ENCODE data around the gene EGFL7.
"Not testable (repeated sequence)": the region's sequence is repeated elsewhere in the genome, so short reads cannot be mapped to it uniquely, and the experiment has no call there.

DNA sequence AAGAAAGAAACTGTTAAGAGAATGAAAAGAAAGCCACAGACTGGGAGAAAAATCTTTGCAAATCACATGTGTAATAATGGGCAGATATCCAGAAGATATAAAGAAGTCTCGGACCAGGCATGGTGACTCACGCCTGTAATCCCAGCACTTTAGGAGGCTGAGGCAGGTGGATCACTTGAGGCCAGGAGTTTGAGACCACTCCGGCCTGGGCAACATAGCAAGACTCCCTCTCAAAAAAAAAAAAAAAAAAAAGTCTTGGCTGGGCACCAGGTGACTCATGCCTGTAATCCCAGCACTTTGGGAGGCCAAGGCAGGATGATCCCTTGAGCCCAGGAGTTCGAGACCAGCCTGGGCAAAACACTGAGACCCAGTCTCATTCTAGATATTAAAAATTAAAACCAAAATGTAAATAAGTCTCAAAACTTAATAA, 48.5 kb downstream of the EGFL7 start:
- TF ChIP-seq CTCF, POLR2A (IDR thresholded peaks at IDR 0.05): not testable (repeated sequence)
